Measurements from ENCODE around the gene SLC4A1AP.
"Not testable (repeated sequence)": the region's sequence is repeated elsewhere in the genome, so short reads cannot be mapped to it uniquely, and the experiment has no call there.

SLC4A1AP gene

DNA sequence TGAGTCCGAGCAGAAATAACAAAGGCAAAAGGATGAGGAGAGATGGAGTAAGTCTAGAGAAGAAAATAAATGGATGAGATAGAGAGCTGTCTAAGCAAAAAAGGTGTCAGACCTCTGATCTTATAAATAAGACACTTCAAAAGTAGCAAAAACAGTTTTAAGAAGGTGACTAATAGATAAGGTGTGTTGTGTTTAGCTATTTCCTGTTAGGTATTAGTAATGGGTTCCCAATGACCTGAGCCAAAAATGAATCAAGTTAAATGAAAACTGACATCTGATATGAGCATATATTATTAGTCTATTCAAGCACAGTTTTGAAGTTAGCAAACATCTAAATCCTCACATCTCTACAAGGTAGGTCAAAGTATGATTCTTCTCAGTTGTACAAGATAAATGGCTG lies 10.9 kb upstream of the SLC4A1AP start:
- DNase-seq: no peak

DNA sequence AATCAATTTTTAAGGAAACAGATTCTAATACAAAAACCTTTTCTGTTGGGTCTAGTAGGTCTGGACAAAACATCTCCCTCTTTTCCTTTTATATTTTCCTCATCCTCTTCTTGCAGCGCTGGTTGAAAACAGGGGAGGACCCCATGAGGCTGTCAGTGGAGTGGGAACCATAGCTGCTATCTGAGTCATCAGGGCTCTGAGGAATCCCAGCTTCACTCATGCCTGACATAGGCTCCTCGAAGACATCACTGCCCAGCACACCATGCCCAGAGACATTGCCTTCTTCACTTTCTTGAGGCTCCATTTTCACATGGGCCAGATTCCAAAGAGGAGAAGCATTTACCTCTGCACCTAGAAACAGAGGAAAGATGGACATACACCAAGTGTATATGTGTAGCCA lies 10.3 kb upstream of the SLC4A1AP start:
- DNase-seq: no peak

DNA sequence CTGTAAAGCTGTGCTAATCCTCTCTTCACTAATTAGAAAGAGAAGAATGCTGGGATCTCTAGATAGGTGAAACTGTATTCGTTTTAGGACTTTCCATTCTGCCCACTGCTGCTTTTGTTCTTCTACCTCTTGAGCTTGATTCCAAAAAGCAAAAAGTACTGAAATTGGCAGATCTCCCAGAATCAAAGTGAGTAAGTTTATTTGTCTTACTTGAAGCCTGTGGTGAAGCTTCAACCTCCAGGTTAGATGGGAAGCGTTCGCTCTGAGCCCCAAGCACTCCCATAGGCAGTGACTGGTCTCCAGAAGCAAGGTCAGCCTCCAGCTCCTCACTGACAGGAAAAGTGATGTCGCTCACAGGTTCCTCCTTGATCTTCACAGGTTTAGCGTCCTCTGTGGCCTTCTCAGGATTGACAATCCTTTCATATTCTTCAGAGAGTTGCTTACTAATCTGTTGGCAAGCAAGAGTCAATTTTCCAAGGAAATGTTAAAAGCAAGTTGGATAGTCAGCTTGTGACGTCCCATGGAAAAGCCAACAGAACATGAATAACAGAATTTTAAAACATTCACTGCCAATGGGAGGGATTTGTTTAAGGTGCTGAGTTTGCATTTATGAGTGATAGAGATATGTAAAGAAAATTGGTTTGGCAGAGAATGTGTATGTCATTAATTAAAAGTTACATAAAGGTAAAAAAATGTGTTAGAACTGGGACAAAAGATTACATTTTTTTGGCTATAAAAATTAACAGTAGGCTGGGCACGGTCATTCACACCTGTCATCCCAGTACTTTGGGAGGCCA lies 8.3 kb upstream of the SLC4A1AP start:
- no peak for DNase-seq

- no peak for DNase-seq
Observed at GRCh38 chr2:27661371-27661770, 2.3 kb upstream of the SLC4A1AP start.

- no peak for DNase-seq
Observed at GRCh38 chr2:27664154-27664574, 475 bp downstream of the SLC4A1AP start.

DNA sequence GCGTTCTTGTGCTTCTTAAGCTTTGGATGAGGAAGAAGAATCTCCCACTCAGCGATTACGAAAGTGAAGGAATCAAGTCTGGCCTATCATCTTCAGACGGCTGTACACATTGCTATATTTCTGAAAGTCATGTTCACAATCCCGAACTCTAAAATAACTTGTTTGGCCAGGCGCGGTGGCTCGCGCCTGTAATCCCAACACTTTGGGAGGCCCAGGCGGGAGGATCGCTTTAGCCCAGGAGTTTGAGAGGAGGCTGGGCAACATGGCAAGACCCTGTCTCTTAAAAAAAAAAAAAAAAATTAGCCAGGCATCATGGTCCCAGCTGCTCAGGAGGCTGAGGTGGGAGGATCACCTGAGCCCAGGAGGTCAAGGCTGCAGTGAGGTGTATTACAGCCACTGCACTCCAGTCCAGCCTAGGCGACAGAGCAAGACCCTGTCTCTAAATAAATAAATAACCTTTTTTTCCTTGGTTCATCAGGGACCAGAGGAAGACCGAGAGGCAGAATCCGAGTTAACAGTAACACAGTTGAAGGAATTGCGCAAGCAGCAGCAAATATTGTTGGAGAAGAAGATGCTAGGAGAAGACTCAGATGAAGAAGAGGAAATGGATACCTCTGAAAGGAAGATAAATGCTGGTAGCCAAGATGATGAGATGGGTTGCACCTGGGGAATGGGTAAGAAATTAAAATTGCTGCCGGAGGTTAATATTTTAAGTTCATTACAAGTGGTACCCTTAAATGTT lies 1.1 kb downstream of the SLC4A1AP start:
- no peak for DNase-seq

- DNase-seq: no peak
Observed at GRCh38 chr2:27667446-27667845, 3.8 kb downstream of the SLC4A1AP start.

DNA sequence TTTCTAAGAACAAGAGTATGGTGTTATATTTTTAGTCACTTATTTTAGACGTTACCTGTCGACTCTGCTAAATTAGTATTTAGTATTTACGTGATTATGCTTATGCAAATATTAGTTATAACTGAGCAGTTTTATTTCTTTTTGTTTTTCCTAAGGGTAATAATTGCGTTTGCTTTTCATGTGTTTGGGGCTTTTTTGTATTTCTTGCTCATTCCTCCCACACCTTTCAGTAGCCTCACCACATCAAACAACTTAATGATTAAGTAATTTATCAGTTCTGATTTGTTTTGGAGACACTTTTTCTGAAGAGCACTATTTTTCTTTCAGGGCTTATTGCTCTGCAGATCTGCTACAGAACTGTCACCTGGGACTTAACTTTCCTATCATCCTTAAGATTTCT lies 7.5 kb downstream of the SLC4A1AP start:
- no peak for DNase-seq

GRCh38 chr2:27672723-27673486 lies 9.2 kb downstream of the SLC4A1AP start:
- DNase-seq: no peak

- no peak for DNase-seq
Observed at GRCh38 chr2:27680571-27680970, 16.9 kb downstream of the SLC4A1AP start.

GRCh38 chr2:27681841-27682240 lies 18.2 kb downstream of the SLC4A1AP start:
- no peak for DNase-seq

DNA sequence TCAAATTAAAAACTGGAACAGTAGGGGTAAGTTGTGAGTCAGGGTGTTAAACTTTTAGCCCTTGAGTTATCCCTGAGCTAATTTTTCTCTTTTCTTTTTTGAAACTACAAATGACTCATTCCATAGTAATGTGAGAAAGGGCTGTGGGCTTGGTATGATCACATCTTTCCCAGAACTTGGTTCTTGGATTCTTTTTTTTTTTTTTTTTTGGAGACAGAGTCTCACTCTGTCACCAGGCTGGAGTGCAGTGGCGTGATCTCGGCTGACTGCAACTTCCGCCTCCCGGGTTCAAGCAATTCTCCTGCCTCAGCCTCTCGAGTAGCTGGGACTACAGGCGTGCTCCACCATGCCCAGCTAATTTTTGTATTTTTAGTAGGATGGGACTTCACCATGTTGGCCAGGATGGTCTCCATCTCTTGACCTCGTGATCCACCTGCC lies 18.7 kb downstream of the SLC4A1AP start:
- not testable (repeated sequence) for DNase-seq

DNA sequence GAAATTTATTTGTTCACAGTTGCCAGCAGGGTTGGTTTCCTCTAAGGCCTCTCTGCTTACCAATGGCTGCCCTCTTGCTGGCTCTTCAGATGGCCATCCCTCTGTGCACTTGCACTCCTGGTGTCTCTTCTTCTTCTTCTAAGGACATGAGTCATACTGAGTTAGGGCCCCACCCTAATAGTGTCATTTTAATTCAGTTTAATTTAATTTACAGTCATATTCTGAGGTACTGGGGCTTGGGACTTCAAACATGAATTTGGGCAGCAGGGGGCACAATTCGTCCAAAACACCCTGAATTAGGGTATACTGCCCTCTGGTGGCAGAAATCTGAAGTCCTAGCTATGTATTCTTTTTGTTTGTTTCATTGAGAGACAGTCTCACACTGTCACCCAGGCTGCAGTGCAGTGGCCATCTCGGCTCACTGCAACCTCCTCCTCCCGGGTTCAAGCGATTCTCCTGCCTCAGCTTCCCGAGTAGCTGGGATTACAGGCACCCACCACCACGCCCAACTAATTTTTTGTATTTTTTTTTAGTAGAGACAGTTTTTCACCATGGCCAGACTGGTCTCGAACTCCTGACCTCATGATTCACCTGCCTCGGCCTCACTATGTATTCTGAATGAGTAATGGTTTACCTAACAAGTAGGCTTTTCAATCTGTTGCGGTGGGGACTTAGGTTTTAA lies 19.8 kb downstream of the SLC4A1AP start:
- peak; percentile 91 for DNase-seq

DNA sequence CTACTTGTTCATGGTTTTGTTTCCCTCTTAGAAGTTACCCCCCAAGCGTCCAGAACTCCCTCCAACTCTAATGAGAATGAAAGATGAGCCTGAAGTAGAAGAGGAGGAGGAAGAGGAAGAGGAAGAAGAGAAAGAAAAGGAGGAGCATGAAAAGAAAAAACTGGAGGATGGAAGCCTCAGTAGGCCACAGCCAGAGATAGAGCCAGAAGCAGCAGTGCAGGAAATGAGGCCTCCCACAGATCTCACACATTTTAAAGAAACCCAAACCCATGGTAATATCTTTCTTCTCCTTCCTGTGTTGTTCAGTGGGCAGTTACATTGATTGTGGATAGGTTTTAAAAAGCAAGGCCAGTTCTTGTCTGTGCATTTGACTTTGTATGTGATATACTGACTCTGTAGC lies 21.3 kb downstream of the SLC4A1AP start:
- not testable (repeated sequence) for DNase-seq

GRCh38 chr2:27685577-27685976 lies 21.9 kb downstream of the SLC4A1AP start:
- DNase-seq: no peak

DNA sequence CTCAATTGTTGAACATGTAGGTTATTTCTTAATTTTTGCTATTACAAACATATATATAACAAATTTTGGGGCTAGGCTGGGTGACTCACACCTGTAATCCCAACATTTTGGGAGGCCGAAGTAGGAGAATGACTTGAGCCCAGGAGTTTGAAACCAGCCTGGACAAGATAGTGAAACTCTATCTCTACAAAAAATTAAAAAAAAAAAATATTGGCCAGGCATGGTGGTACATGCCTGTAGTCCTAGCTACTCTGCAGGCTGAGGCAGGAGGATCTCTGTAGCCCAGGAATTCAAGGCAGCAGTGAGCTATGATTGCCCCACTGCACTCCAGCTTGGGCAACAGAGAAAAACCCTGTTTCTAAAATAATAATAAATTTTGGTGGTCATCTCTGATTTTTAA lies 23.5 kb downstream of the SLC4A1AP start:
- no peak for DNase-seq

DNA sequence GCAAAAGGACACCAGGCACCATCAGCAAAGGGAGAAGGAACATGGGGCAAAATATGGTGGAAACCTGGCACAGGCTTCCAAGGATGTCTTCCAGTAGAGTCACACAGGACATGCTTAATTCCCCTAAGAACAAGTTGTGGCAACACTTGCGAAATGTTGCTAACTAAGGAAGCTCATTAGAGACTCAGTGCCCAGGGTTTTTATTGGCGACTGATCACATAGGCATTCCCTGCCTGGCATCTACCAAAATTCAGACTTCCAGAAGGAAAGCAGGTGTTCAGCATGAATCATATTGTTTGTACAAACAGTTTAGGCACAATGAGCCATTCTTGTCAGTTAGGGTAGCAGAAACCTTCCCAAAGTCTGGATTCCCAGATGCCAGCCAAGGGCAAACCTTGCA lies 25.7 kb downstream of the SLC4A1AP start:
- DNase-seq: no peak

GRCh38 chr2:27690052-27690451 lies 26.4 kb downstream of the SLC4A1AP start:
- no peak for DNase-seq

DNA sequence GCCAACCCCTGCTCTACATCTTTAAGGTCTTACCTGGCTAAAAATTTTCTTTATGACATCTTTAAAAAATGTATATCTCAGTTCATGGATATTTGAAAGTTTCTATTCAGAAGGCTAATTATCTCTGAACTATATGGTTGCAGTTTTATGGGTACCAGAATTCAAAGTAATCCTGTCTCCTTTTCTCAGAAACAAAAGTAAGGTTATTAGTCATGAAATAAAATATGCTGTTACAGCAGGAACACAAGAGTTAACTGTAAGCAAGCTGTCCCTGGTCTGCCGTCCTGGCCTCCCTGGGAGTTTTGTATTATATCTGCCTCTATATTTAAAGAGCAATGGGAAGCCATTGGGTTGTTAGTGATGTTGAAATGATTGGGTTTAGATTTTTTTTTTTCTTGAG lies 34.0 kb downstream of the SLC4A1AP start:
- DNase-seq: no peak

GRCh38 chr2:27701676-27702075 lies 38.0 kb downstream of the SLC4A1AP start:
- DNase-seq: no peak

GRCh38 chr2:27702302-27702701 lies 38.6 kb downstream of the SLC4A1AP start:
- DNase-seq: no peak

DNA sequence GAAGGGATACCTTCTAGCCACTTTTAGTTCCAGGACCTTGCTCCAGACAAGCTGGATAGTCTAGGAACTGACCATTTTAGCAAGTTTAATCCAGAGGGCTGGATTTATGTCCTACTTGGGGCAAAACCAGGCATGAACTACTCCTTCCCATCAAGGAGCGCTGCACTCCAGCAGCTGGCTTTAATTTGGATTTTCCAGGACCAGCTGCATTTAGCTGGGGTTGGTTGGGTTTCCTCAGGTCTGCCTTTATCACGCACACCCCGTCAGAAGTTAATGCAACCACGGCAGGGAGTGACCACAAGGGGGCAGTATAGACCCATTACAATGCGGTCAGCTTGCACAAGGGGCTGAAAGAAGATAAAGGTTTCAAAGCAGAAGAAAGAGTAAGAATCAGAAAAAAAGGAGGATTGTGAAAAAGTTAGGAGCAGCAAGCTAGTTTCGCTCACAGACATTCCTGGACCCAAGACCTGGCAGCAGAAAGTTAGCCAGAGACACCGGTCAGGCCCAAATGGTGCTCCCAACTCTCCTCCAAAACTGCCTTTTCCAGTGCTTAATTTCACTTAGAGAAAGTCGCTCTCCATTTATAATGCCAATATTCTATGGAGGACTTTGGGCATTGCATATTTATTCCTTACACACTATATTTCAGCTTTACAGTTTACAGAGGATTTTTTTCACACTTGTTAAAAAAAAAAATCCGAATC lies 40.1 kb downstream of the SLC4A1AP start:
- peak; percentile 89 for DNase-seq

All from stimulated activated CD4-positive, alpha-beta T cell treated with anti-CD3 and anti-CD28 coated beads, Interleukin-15, amount 100 ng/mL, for 24 hours (primary cell).